Gastroesophageal sphincter (tissue), 3 donors: ENCODE results near the gene WDR37.

Experiments
- CTCF ChIP-seq, 4 experiments: fragments of 200-600 bp in 2 of 4; fragments of 450-650 bp in 2 of 4; sonication (generic) in 1 of 4; IDR thresholded peaks; one replicate each; pipeline ENCODE4 v1.5.1; 2017 to 2019; ENCODE audit warnings: antibody characterized with exemption in 4 of 4, mild to moderate bottlenecking in 2 of 4, moderate library complexity in 2 of 4
- EP300 ChIP-seq: sonication (generic); formaldehyde crosslinking; IDR thresholded peaks from one replicate; pipeline ENCODE4 v1.6.1; 2017; ENCODE audit warnings: antibody characterized with exemption, mild to moderate bottlenecking
- POLR2A ChIP-seq, 2 donors: fragments of 450-650 bp; IDR thresholded peaks; one replicate each; pipeline ENCODE4 v1.6.1; 2017; ENCODE audit warnings: antibody characterized with exemption in 2 of 2, mild to moderate bottlenecking in 2 of 2, moderate library complexity in 1 of 2
- POLR2AphosphoS5 ChIP-seq: sonication (generic); formaldehyde crosslinking; IDR thresholded peaks from one replicate; pipeline ENCODE4 v1.6.1; 2017; ENCODE audit warnings: antibody characterized with exemption

- TF ChIP-seq CTCF (IDR thresholded peaks at IDR 0.05): no peak
- no peak for TF ChIP-seq POLR2AphosphoS5
- TF ChIP-seq EP300: no peak
- TF ChIP-seq POLR2A (IDR thresholded peaks at IDR 0.05): no peak
Measured at GRCh38 chr10:1124796-1125195, 68.6 kb downstream of the WDR37 start.
